HL-60 (cell line): ENCODE results near the gene GALNT17.

Experiments
- POLR2AphosphoS5 ChIP-seq: IDR thresholded peaks from 2 replicates; pipeline ENCODE4 v1.6.1; 2012; ENCODE audit warnings: low read depth
- SPI1 ChIP-seq: IDR thresholded peaks from 2 replicates; pipeline ENCODE4 v1.6.1; 2012; ENCODE audit warnings: low read depth, mild to moderate bottlenecking, borderline replicate concordance
- TF ChIP-seq, protein P1 (sequence below): IDR thresholded peaks from one replicate; pipeline ENCODE4 v1.5.1; 2011; ENCODE audit warnings: low read length, control low read depth, inconsistent platforms; ENCODE audit not compliant: insufficient read depth
- TF ChIP-seq, protein P2 (sequence below): IDR thresholded peaks from 2 replicates; pipeline ENCODE4 v1.6.1; 2012; ENCODE audit warnings: low read depth; ENCODE audit not compliant: insufficient replicate concordance

- TF ChIP-seq, protein P1, sequence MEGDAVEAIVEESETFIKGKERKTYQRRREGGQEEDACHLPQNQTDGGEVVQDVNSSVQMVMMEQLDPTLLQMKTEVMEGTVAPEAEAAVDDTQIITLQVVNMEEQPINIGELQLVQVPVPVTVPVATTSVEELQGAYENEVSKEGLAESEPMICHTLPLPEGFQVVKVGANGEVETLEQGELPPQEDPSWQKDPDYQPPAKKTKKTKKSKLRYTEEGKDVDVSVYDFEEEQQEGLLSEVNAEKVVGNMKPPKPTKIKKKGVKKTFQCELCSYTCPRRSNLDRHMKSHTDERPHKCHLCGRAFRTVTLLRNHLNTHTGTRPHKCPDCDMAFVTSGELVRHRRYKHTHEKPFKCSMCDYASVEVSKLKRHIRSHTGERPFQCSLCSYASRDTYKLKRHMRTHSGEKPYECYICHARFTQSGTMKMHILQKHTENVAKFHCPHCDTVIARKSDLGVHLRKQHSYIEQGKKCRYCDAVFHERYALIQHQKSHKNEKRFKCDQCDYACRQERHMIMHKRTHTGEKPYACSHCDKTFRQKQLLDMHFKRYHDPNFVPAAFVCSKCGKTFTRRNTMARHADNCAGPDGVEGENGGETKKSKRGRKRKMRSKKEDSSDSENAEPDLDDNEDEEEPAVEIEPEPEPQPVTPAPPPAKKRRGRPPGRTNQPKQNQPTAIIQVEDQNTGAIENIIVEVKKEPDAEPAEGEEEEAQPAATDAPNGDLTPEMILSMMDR, result no peak
- TF ChIP-seq, protein P2, sequence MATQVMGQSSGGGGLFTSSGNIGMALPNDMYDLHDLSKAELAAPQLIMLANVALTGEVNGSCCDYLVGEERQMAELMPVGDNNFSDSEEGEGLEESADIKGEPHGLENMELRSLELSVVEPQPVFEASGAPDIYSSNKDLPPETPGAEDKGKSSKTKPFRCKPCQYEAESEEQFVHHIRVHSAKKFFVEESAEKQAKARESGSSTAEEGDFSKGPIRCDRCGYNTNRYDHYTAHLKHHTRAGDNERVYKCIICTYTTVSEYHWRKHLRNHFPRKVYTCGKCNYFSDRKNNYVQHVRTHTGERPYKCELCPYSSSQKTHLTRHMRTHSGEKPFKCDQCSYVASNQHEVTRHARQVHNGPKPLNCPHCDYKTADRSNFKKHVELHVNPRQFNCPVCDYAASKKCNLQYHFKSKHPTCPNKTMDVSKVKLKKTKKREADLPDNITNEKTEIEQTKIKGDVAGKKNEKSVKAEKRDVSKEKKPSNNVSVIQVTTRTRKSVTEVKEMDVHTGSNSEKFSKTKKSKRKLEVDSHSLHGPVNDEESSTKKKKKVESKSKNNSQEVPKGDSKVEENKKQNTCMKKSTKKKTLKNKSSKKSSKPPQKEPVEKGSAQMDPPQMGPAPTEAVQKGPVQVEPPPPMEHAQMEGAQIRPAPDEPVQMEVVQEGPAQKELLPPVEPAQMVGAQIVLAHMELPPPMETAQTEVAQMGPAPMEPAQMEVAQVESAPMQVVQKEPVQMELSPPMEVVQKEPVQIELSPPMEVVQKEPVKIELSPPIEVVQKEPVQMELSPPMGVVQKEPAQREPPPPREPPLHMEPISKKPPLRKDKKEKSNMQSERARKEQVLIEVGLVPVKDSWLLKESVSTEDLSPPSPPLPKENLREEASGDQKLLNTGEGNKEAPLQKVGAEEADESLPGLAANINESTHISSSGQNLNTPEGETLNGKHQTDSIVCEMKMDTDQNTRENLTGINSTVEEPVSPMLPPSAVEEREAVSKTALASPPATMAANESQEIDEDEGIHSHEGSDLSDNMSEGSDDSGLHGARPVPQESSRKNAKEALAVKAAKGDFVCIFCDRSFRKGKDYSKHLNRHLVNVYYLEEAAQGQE, result no peak
- TF ChIP-seq POLR2AphosphoS5, result no peak
- TF ChIP-seq SPI1, result no peak
Observed at GRCh38 chr7:71132127-71132376, at the start of gene GALNT17.
